Amniotic epithelial cell (primary cell): Measurements from ENCODE around the gene RAD18.

ENCODE experiments used
- DNase-seq: peaks from one replicate; pipeline ENCODE4 v3.0.0-alpha.2; 2010; ENCODE audit warnings: low read depth

Gene RAD18

GRCh38 chr3:8985411-8985831 is 22.1 kb upstream of the RAD18 start:
- no peak for DNase-seq

- no peak for DNase-seq
Measured at GRCh38 chr3:8984526-8984925, 21.3 kb upstream of the RAD18 start.

DNA sequence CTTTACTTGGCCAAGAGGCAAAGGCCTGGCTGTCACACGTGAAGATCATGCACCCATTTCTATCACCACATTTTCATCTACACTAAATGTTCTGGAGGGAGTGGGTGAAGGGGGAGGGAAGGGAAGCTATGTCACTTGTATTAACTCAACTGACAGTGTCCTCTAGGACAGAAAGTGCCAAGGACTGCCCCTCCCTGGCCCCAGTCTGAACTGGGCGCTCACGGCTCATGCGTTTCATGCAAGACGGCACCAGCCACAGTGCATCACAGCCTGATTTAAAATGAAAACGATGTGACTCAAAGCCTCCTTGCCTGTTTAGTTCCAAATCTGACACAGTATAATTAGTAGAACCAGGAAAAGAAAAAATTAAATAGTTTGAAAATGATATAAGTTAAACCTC is 20.8 kb upstream of the RAD18 start:
- DNase-seq, result no peak

GRCh38 chr3:8983591-8983990 is 20.3 kb upstream of the RAD18 start:
- no peak for DNase-seq

GRCh38 chr3:8983026-8983425 is 19.8 kb upstream of the RAD18 start:
- no peak for DNase-seq

DNA sequence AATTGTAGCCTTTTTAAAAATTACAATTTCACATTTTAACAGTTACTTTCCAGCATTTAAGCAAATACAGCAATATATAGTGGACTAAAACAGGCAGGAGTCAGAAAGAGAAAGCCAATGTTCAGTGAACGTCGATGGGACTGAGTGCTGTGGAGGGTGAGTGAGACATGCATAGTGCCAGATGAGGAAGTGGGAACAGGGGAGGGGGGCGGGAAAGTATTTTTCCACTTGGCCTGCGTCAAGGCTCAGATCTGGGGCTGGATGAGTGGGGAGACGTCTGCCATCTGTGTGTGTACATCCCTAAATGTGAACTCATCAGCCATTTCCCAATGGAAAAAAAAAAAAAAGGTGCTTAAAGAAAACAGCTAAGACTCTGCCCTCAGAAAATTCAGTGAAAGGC is 19.2 kb upstream of the RAD18 start:
- peak; percentile 22 for DNase-seq

DNA sequence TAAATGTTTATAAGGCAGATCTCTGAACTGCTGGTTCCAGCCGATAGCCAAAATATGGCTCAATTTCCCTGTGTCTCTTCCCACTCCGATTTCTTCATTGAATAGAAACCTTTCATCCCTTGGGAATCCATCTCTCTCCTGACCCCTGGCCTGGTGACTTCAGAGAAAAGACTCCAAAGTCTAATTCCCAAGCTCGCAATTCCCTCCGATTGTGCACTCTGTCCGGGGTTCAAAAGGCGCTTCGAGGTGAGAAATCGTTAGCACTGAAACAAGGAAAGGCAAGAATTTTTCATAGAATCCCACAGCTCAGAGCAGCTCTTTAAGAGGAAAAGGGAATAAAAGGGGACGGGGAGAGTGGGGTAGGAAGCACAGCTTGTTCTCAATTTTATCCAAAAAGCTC is 18.4 kb upstream of the RAD18 start:
- DNase-seq, result no peak

DNA sequence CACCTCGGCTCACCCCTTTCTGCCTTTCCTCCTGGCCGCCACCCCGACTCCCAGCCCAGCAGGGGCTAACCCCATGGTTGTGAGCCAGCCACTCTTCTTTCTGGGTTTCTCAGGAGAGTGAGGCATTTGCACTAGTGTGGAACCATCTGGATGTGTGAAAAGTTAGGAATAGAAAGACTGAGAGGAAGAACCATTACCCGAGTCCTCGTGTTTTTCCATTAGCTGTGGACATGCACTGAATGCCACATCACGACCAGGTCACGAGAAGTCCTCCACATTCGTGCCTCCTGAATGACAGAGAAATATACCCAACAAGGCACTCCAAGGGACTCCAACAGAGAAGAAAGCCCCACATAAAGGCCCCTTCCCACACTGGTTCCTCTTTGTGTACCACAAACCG is 18.0 kb upstream of the RAD18 start:
- DNase-seq, result no peak

DNA sequence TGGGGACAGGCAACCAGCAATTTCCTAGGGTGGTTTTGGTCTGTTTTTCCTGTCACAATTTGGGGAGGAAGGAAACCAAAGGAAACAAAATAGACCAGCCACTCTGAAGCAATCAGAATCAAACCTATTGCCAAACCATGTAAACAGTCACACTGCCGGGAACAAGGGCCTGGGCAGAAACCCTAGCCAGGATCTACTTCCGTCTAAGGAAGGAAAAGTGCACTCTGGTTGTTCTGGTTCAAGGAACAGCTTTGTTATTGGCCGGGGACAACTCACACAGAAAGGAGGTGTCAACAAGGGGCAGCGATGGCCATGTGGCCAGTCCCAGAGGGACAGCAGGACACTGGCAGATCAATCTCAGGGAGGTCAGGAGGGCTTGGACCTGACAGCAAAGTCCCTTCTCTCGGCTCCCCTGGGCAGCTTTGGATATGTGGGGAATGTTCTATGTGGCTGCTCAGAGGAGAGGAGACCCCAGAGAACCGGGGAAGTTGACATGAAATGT is 17.5 kb upstream of the RAD18 start:
- no peak for DNase-seq

DNA sequence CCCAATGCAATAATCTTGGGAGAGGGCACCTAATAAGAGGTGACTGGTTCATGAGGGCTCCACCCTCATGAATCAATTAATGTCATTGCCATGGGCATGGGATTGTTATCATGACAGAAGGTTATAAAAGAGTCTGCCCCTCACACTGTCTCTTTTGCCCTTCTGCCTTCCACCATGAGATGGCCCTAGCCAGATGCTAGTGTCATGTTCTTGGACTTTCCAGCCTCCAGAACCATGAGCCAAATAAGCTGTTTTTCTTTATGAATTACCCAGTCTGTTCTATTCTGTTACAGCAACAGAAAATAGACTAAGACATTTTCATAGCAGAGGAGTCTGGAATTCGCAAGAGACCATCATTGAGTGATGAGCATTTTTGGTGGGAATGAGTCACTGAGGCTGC is 16.0 kb upstream of the RAD18 start:
- peak; percentile 11 for DNase-seq

DNA sequence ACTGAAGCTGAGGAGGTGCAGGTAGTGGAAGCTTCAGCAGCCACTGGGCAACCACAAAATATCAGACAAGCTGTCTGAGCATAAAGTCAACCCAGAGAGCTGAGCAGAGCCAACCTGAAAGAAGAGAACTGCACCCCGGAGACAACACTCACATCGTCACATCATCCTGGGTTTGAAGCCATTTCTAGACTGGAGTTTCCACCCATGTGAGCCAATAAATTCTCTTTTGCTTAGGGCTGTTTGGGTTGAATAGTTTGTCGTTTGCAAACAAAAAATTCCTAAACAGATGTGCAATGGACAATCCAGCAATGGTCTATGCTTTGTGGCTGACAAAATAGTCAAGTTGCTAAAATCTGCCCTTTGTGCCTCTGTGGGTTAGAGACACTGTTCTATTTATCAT is 15.3 kb upstream of the RAD18 start:
- DNase-seq, result no peak

- DNase-seq, result no peak
Measured at GRCh38 chr3:8976540-8977182, 13.4 kb upstream of the RAD18 start.

- no peak for DNase-seq
Measured at GRCh38 chr3:8975081-8976020, 12.1 kb upstream of the RAD18 start.

- no peak for DNase-seq
Measured at GRCh38 chr3:8974458-8974857, 11.2 kb upstream of the RAD18 start.

- DNase-seq, result peak; percentile 62
Measured at GRCh38 chr3:8972639-8973038, 9.4 kb upstream of the RAD18 start.

GRCh38 chr3:8970971-8971589 is 7.8 kb upstream of the RAD18 start:
- DNase-seq, result peak; percentile 56

GRCh38 chr3:8969241-8969640 is 6.0 kb upstream of the RAD18 start:
- no peak for DNase-seq

GRCh38 chr3:8968375-8968882 is 5.2 kb upstream of the RAD18 start:
- no peak for DNase-seq

DNA sequence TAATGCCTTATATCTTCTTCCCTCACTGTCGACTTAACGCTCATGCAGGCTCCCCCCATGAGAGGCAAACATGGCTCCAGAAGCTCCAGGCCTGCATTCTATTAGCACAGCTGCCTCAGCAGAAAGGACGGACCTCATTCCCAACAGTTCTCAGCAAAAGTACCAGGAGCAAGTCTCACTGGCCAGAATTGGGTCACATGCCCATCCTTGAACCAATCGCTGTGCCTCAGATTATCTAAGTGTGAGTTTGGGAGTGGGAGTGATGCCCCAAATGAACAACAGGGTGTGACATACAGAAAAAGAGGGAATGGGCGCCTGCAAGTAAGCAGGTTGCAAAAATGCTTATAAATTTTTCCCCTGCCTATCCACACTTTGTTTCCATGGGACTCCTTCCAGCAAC is 4.3 kb upstream of the RAD18 start:
- DNase-seq, result no peak

DNA sequence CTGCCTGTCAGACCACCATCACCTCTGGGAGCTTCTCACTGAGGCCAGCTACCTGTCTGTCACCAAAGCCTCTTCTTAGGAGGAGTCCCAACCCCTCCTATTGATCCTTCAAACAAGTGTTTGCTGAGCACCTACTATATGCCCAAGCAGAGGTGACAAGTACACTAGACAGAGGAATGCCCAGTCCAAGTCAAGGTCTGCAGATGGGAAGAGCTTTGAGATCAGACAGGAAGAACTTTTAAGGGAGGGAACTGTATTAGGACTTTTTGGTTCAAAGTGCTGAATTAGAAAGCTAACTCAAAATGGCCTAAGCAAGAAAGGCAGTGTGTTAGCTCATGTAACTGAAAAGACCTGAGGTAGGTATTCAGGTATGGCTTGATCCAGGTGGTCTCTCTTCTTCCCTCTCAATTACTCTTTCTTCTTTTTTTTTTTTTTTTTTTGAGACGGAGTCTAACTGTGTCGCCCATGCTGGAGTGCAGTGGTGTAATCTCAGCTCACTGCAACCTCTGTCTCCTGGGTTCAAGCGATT is 3.6 kb upstream of the RAD18 start:
- DNase-seq, result no peak

DNA sequence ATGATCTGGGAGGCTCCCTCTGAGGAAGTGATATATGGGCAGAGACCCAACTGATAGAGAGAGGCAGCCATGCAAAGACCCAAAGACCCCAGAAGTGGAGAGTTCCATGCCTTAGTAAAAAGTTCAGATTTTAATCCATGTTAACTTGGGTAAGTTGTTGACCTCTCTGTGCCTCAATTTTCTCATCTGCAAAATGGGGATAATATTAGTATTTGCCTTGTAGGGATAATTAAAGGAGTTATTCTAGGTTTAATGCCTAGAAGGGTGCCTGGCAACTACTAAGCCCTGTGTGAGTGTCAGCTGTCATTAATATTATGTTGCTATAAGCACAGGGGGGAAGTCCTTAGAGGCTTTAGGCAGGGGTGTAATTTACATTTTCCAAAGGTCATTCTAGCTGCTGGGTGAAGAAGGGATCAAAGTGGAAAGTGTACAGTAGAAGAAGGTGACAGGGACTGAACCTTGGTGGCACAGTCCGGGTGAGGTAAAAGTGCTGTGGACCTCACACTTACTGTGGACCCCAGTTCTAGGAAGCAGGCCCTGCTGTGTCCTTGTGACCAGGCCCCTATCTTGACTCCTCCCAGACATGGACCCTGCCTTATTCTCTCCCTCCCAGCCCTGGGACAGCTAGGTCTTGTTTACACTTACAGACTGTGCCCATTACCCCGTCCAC is 3.0 kb upstream of the RAD18 start:
- DNase-seq, result no peak
